GM23338 (cell line): ENCODE results near the gene DDB1.

ENCODE experiments used
- CREB1 ChIP-seq: fragments of 250-450 bp; sonication (Bioruptor Pico); IDR thresholded peaks from 2 replicates; pipeline ENCODE4 v1.5.0; 2020; ENCODE audit warnings: low read depth, mild to moderate bottlenecking, moderate library complexity
- CTCF ChIP-seq, 2 experiments: fragments of 200-600 bp in 1 of 2; sonication (generic) in 1 of 2; conservative IDR thresholded peaks; 2 replicates each; pipeline versions ENCODE4 v1.5.1 to v1.6.1; 2016 to 2017; ENCODE audit warnings: antibody characterized with exemption in 2 of 2, low read depth in 2 of 2, mild to moderate bottlenecking in 2 of 2, moderate library complexity in 1 of 2
- EZH2 ChIP-seq: fragments of 200-600 bp; sonication (generic); IDR thresholded peaks from one replicate; pipeline ENCODE4 v1.8.0; 2017; ENCODE audit warnings: antibody characterized with exemption, mild to moderate bottlenecking, low read depth; ENCODE audit not compliant: unreplicated experiment
- EZH2phosphoT487 ChIP-seq: fragments of 200-600 bp; sonication (generic); IDR thresholded peaks from one replicate; pipeline ENCODE4 v1.8.1; 2018; ENCODE audit warnings: antibody characterized with exemption; ENCODE audit not compliant: unreplicated experiment
- JUNB ChIP-seq: IDR thresholded peaks from one replicate; pipeline ENCODE4 v1.6.1; 2016; ENCODE audit warnings: antibody characterized with exemption; ENCODE audit not compliant: unreplicated experiment
- NANOG ChIP-seq: IDR thresholded peaks from 2 replicates; pipeline ENCODE4 v1.6.1; 2016; ENCODE audit warnings: antibody characterized with exemption, borderline replicate concordance
- POLR2AphosphoS5 ChIP-seq: IDR thresholded peaks from 2 replicates; pipeline ENCODE4 v1.6.1; 2016; ENCODE audit warnings: antibody characterized with exemption, low read depth
- REST ChIP-seq: IDR thresholded peaks from one replicate; pipeline ENCODE4 v1.6.1; 2018; ENCODE audit warnings: antibody characterized with exemption; ENCODE audit not compliant: unreplicated experiment
- STAT1 ChIP-seq: IDR thresholded peaks from one replicate; pipeline ENCODE4 v1.6.1; 2016; ENCODE audit warnings: antibody characterized with exemption; ENCODE audit not compliant: unreplicated experiment
- ZNF114 ChIP-seq: fragments of 250-450 bp; sonication (Bioruptor Pico); IDR thresholded peaks from 2 replicates; pipeline ENCODE4 v1.5.0; 2020; ENCODE audit warnings: mild to moderate bottlenecking, moderate library complexity
- ZNF331 ChIP-seq: fragments of 250-450 bp; sonication (Bioruptor Pico); IDR thresholded peaks from 2 replicates; pipeline ENCODE4 v1.5.0; 2020; ENCODE audit warnings: low read depth, mild to moderate bottlenecking, moderate library complexity
- TF ChIP-seq, protein P1 (sequence below): IDR thresholded peaks from 2 replicates; pipeline ENCODE4 v1.6.1; 2016; ENCODE audit warnings: antibody characterized with exemption

GRCh38 chr11:61294717-61295595 lies 37.9 kb downstream of the DDB1 start, which contains the start of gene VWCE:
- TF ChIP-seq POLR2AphosphoS5 (peak; percentile 56), CTCF (conservative IDR thresholded peaks at IDR 0.05; ENCODE audit: low read depth in 2 of 2) (peak in 1 of 2 experiments; percentile 43; a peak in 2 of 4 replicates), EZH2 (no peak), REST (no peak), CREB1 (peak; percentile 49; the same call in 1 of the 2 replicates), JUNB (no peak), EZH2phosphoT487 (no peak), ZNF114 (no peak), ZNF331 (CRISPR knock-in tag) (no peak), STAT1 (no peak), NANOG (no peak)
- TF ChIP-seq, protein P1, sequence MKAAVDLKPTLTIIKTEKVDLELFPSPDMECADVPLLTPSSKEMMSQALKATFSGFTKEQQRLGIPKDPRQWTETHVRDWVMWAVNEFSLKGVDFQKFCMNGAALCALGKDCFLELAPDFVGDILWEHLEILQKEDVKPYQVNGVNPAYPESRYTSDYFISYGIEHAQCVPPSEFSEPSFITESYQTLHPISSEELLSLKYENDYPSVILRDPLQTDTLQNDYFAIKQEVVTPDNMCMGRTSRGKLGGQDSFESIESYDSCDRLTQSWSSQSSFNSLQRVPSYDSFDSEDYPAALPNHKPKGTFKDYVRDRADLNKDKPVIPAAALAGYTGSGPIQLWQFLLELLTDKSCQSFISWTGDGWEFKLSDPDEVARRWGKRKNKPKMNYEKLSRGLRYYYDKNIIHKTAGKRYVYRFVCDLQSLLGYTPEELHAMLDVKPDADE = no peak
